GM12878 (cell line): ENCODE measurements around the gene SPTLC2. TPM values are rescaled to one million over a fixed set of nuclear protein-coding genes. Genes with fewer than 3 reads are reported as not detected.
A peak's percentile ranks its signal among the peaks of the same experiment; 100 is the strongest.

ENCODE experiments used
- ATAC-seq: fragments of 200-7000 bp; cut with Tn5 transposase; 3 replicates; pipeline ENCODE4 v1.9.1; 2020; ENCODE audit warnings: mild to moderate bottlenecking, moderate library complexity
- BruUV-seq: library from RNA; stranded (reverse); fragments of 400-500 nt; replicated peaks from 2 replicates; lab custom pipeline; 2021; lab: Mats Ljungman, UMichigan
- CTCF ChIA-PET: fragments of 300-600 bp; sonication (Branson Sonifier 250); formaldehyde crosslinking; extraction: SDS; loops from one replicate; lab custom pipeline; 2021; ENCODE audit warnings: inconsistent platforms; lab: Yijun Ruan, JAX
- POLR2A ChIA-PET: fragments of 350-600 bp; formaldehyde crosslinking; extraction: SDS; loops from one replicate; lab custom pipeline; 2021; ENCODE audit warnings: inconsistent platforms; lab: Charles Lee
- RAD21 ChIA-PET: fragments of 300-600 bp; sonication (Branson Sonifier 250); formaldehyde crosslinking; loops from one replicate; lab custom pipeline; 2023; ENCODE audit warnings: antibody characterized with exemption; ENCODE audit not compliant: unreplicated experiment; lab: Charles Lee
- SMC1A ChIA-PET: fragments of 300-600 bp; sonication (Branson Sonifier 250); formaldehyde crosslinking; loops from one replicate; lab custom pipeline; 2023; ENCODE audit not compliant: unreplicated experiment, uncharacterized antibody; lab: Charles Lee
- DNase-seq: peaks from one replicate; pipeline ENCODE4 v3.0.0-alpha.2; 2011; ENCODE audit warnings: low read depth, low spot score
- FAIRE-seq: peaks from 3 replicates; lab custom pipeline; 2011; peaks lifted over from hg19 to GRCh38; lab: Jason Lieb, UNC
- H2AFZ ChIP-seq: 2 replicates; pipeline ENCODE4 v1.6.0; 2011; ENCODE audit warnings: low read depth, low read length, control low read depth; ENCODE audit not compliant: control insufficient read depth
- H3K27ac ChIP-seq: 2 replicates; pipeline ENCODE4 v1.5.1; 2011; ENCODE audit warnings: control low read depth; ENCODE audit not compliant: control insufficient read depth, insufficient read depth
- H3K27me3 ChIP-seq, 2 experiments: replicated peaks in 1 of 2; 2 replicates each; pipeline versions ENCODE4 v1.6.0 to v1.6.1; 2011; ENCODE audit warnings: low read length in 1 of 2; ENCODE audit not compliant: control insufficient read depth in 2 of 2, insufficient read depth in 2 of 2
- H3K36me3 ChIP-seq, 2 experiments: 2 replicates each; pipeline ENCODE4 v1.5.1; 2011; ENCODE audit warnings: low read length in 1 of 2; ENCODE audit not compliant: control insufficient read depth in 2 of 2, insufficient read depth in 2 of 2
- H3K4me1 ChIP-seq: 2 replicates; pipeline ENCODE4 v1.6.1; 2011; ENCODE audit warnings: mild to moderate bottlenecking, low read length, moderate library complexity, mixed read lengths; ENCODE audit not compliant: control insufficient read depth, insufficient read depth
- H3K4me2 ChIP-seq: 2 replicates; pipeline ENCODE4 v1.6.0; 2011; ENCODE audit warnings: control low read depth; ENCODE audit not compliant: control insufficient read depth, insufficient read depth
- H3K4me3 ChIP-seq: fragments of 200-600 bp; sonication (generic); 2 replicates; pipeline ENCODE4 v1.5.1; 2016
- H3K79me2 ChIP-seq: 2 replicates; pipeline ENCODE4 v1.6.0; 2011; ENCODE audit warnings: low read length; ENCODE audit not compliant: control insufficient read depth, insufficient read depth
- H3K9ac ChIP-seq: 2 replicates; pipeline ENCODE4 v1.8.0; 2011; ENCODE audit warnings: low read length, control low read depth, mixed read lengths; ENCODE audit not compliant: control insufficient read depth, insufficient read depth
- H3K9me3 ChIP-seq: replicated peaks from 3 replicates; pipeline ENCODE4 v1.5.1; 2011; ENCODE audit warnings: mild to moderate bottlenecking, low read length; ENCODE audit not compliant: control insufficient read depth, insufficient read depth
- H4K20me1 ChIP-seq: 2 replicates; pipeline ENCODE4 v1.6.0; 2011; ENCODE audit not compliant: control insufficient read depth, insufficient read depth
- BHLHE40 ChIP-seq, 2 experiments: fragments of 450-650 bp in 1 of 2; IDR thresholded peaks; 2 replicates each; pipeline ENCODE4 v1.6.1; 2011 to 2017; ENCODE audit warnings: low read depth in 2 of 2, borderline replicate concordance in 1 of 2, improper control_type of control experiment in 1 of 2, low read length in 1 of 2, mild to moderate bottlenecking in 1 of 2
- KDM1A ChIP-seq: fragments of 200-600 bp; sonication (generic); IDR thresholded peaks from 2 replicates; pipeline ENCODE4 v1.6.1; 2016; ENCODE audit warnings: borderline replicate concordance
- MYB ChIP-seq: fragments of 150-350 bp; IDR thresholded peaks from 2 replicates; pipeline ENCODE4 v1.6.1; 2014; ENCODE audit warnings: mild to moderate bottlenecking, low read depth, low read length, borderline replicate concordance
- MYC ChIP-seq: IDR thresholded peaks from 2 replicates; pipeline ENCODE4 v1.6.1; 2011; ENCODE audit warnings: mild to moderate bottlenecking, low read length, moderate library complexity, inconsistent platforms; ENCODE audit not compliant: insufficient read depth, insufficient replicate concordance, insufficient read length, severe bottlenecking
- NRF1 ChIP-seq: conservative IDR thresholded peaks from 2 replicates; pipeline ENCODE4 v1.6.1; 2011; ENCODE audit warnings: mild to moderate bottlenecking, low read depth, low read length, improper control_type of control experiment
- RCOR1 ChIP-seq: conservative IDR thresholded peaks from 2 replicates; pipeline ENCODE4 v1.6.1; 2012; ENCODE audit warnings: low read depth, low read length, improper control_type of control experiment
- RFX5 ChIP-seq: IDR thresholded peaks from 2 replicates; pipeline ENCODE4 v1.6.1; 2011; ENCODE audit warnings: low read depth, low read length, improper control_type of control experiment
- SMARCA5 ChIP-seq: fragments of 450-650 bp; IDR thresholded peaks from 2 replicates; pipeline ENCODE4 v1.6.1; 2017; ENCODE audit warnings: mild to moderate bottlenecking
- SMC3 ChIP-seq: IDR thresholded peaks from 2 replicates; pipeline ENCODE4 v1.6.1; 2011; ENCODE audit warnings: low read length, improper control_type of control experiment, borderline replicate concordance
- STAT3 ChIP-seq: IDR thresholded peaks from 2 replicates; pipeline ENCODE4 v1.6.1; 2011; ENCODE audit warnings: low read depth, low read length, improper control_type of control experiment
- WRNIP1 ChIP-seq: IDR thresholded peaks from 2 replicates; pipeline ENCODE4 v1.6.1; 2011; ENCODE audit warnings: low read depth, low read length, improper control_type of control experiment, borderline replicate concordance
- WGBS: methylation state at CpG from one replicate; pipeline ENCODE4 v1.1.6; 2016; ENCODE audit warnings: low lambda C conversion rate; ENCODE audit not compliant: insufficient replicate concordance, insufficient coverage; ENCODE audit errors: missing lambda C conversion rate; 5-methylcytosine and 5-hydroxymethylcytosine counted together
- in situ Hi-C: fragments of 300-500 bp; cut with MboI; formaldehyde crosslinking; loops from 9 replicates; pipeline ENCODE4 v1.14.3; 2018; ENCODE audit warnings: mixed read lengths
- intact Hi-C: fragments of 100-400 bp; cut with micrococcal nuclease; formaldehyde crosslinking; loops from one replicate; pipeline ENCODE4 v1.14.2; 2022; ENCODE audit not compliant: unreplicated experiment
- polyA plus RNA-seq, 11 experiments: library from polyadenylated mRNA; depleted of rRNA in 4 of 11; unstranded in 6 of 11; stranded (reverse) in 5 of 11; fragments of >200 nt; fragmentation: Nextera tagmentation in 4 of 11; fragmentation: Illumina TruSeq in 1 of 11; extraction: Ambion mirVana in 4 of 11; extraction: Trizol in 1 of 11; gene quantifications; 1 replicate in 1 of 11; 2 replicates in 10 of 11; pipeline versions ENCODE4 v1.2.1 to v1.2.3, GENCODE V29; 2011 to 2016; ENCODE audit warnings: inconsistent platforms in 2 of 11, missing spikeins in 2 of 11, low read depth in 1 of 11
- total RNA-seq, 4 experiments: library from RNA; depleted of rRNA in 3 of 4; stranded (reverse); fragments of >200 nt in 3 of 4; fragmentation: Illumina TruSeq in 1 of 4; extraction: Trizol in 1 of 4; gene quantifications; 2 replicates each; pipeline versions ENCODE4 v1.2.1 to v1.2.3, GENCODE V29; 2013 to 2021
- TF ChIP-seq, protein P1 (sequence below): fragments of 450-650 bp; IDR thresholded peaks from 2 replicates; pipeline ENCODE4 v1.6.1; 2016; ENCODE audit warnings: mild to moderate bottlenecking
- TF ChIP-seq, protein P2 (sequence below): fragments of 450-650 bp; IDR thresholded peaks from 2 replicates; pipeline ENCODE4 v1.6.1; 2018; ENCODE audit warnings: mild to moderate bottlenecking, low read depth, moderate library complexity; ENCODE audit not compliant: partially characterized antibody

The SPTLC2 gene
- total and polyA plus RNA-seq, 10 of the 15 experiments (the other 5 are each of a cell fraction or from before 2014, with no cell fraction given), result 6.9 to 35.1 (median 19.7) TPM

DNA sequence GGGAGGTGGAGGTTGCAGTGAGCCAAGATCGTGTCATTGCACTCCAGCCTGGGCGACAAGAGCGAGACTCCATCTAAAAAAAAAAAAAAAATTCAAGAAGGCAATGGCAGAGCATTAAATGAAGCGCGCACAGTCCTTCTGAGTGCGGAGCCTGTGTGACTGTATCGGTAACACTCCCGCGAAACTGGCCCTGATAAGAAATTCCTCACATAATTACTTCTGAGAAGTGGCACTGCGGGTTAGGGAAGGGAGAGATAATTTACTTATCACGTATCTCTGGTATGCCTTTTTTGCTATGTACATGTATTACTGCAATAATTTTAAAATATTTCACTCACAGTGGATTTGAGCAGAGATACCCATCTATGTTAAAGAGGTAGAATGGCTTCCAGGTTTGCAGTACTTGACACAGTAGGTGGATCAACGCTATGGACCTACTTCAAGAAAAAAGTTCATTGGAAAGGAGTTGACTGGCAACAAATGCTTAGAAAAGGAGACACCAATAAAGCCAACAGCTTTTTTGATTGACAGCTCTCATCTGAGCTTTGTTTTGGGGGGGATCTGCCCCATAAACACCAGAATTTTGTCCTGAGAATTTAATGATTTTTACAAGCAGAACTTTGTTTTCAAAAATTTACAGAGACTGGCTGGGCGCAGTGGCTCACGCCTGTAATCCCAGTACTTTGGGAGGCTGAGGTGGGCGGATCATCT lies 29.2 kb upstream of the SPTLC2 start:
- no peaks in the 10 kb centered on the region for H3K27me3 ChIP-seq
- no peak overlapping the region for H2AFZ ChIP-seq
- no peaks in the 10 kb centered on the region; the same call in 2 of the 3 replicates for H3K9me3 ChIP-seq
- WGBS, result 79% methylated on average over 15 of the region's 15 CpGs
- ATAC-seq (no peak), DNase-seq (no peak), FAIRE-seq (no peak)
- BruUV-seq, result no TSS peak
- H3K4me3 ChIP-seq, result no peak overlapping the region
- H3K4me2 ChIP-seq, result no peak overlapping the region
- peaks cover 13% of the 10 kb centered on the region for H3K4me1 ChIP-seq
- no peak for TF ChIP-seq KDM1A
- TF ChIP-seq BHLHE40 (IDR thresholded peaks at IDR 0.05; ENCODE audit: borderline replicate concordance in 1 of 2, low read depth in 2 of 2, low read length in 1 of 2), result no peak
- TF ChIP-seq, protein P1, sequence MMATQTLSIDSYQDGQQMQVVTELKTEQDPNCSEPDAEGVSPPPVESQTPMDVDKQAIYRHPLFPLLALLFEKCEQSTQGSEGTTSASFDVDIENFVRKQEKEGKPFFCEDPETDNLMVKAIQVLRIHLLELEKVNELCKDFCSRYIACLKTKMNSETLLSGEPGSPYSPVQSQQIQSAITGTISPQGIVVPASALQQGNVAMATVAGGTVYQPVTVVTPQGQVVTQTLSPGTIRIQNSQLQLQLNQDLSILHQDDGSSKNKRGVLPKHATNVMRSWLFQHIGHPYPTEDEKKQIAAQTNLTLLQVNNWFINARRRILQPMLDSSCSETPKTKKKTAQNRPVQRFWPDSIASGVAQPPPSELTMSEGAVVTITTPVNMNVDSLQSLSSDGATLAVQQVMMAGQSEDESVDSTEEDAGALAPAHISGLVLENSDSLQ, result peak; percentile 47
- intact Hi-C loops (no loop called here), in situ Hi-C loops (no loop called here)
- SMC1A ChIA-PET, result interaction anchor here (0.8 kb wide), 1 partner anchor 13 kb away, joined by 3 read pairs; no protein-coding TSS in a partner anchor
- RAD21 ChIA-PET, result no interaction called here
- H3K79me2 ChIP-seq, result no peaks in the 10 kb centered on the region
- H3K36me3 ChIP-seq, result no peaks in the 10 kb centered on the region
- POLR2A ChIA-PET, result no interaction called here
- H3K27ac ChIP-seq, result no peak overlapping the region
- no peak overlapping the region for H3K9ac ChIP-seq
- CTCF ChIA-PET, result no interaction called here
- H4K20me1 ChIP-seq, result no peaks in the 10 kb centered on the region

DNA sequence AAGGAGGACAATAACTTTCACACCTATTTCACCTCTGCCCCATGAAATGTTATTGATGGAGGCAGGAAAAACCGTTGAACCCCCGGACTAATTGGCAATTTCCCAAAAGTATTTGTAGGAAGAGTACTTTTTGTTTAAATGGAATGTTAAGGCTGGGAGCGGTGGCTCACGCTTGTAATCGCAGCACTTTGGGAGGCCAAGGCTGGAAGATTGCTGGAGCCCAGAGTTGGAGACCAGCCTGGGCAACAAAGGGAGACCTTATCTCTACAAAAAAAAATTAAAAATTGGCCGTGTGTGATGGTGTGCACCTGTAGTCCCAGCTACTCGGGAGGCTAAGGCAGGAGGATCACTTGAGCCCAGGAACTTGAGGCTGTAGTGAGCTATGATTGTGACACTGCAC lies 26.0 kb upstream of the SPTLC2 start:
- H3K9me3 ChIP-seq, result no peaks in the 10 kb centered on the region; the same call in 2 of the 3 replicates
- peak overlapping the region; percentile 98 for H2AFZ ChIP-seq
- no TSS peak for BruUV-seq
- H3K4me1 ChIP-seq, result peaks cover 13% of the 10 kb centered on the region
- no peaks in the 10 kb centered on the region for H3K36me3 ChIP-seq
- H3K9ac ChIP-seq, result no peak overlapping the region
- H3K4me3 ChIP-seq, result peak overlapping the region; percentile 62; the same call in 1 of the 2 replicates
- 68% methylated on average over 7 of the region's 7 CpGs for WGBS
- SMC1A ChIA-PET, result no interaction called here
- H4K20me1 ChIP-seq, result no peaks in the 10 kb centered on the region
- TF ChIP-seq MYB (no peak), RFX5 (no peak), MYC (no peak), SMARCA5 (no peak), WRNIP1 (no peak), STAT3 (no peak), NRF1 (no peak), RCOR1 (no peak), SMC3 (no peak)
- TF ChIP-seq, protein P2, sequence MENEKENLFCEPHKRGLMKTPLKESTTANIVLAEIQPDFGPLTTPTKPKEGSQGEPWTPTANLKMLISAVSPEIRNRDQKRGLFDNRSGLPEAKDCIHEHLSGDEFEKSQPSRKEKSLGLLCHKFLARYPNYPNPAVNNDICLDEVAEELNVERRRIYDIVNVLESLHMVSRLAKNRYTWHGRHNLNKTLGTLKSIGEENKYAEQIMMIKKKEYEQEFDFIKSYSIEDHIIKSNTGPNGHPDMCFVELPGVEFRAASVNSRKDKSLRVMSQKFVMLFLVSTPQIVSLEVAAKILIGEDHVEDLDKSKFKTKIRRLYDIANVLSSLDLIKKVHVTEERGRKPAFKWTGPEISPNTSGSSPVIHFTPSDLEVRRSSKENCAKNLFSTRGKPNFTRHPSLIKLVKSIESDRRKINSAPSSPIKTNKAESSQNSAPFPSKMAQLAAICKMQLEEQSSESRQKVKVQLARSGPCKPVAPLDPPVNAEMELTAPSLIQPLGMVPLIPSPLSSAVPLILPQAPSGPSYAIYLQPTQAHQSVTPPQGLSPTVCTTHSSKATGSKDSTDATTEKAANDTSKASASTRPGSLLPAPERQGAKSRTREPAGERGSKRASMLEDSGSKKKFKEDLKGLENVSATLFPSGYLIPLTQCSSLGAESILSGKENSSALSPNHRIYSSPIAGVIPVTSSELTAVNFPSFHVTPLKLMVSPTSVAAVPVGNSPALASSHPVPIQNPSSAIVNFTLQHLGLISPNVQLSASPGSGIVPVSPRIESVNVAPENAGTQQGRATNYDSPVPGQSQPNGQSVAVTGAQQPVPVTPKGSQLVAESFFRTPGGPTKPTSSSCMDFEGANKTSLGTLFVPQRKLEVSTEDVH, result no peak
- RAD21 ChIA-PET, result no interaction called here
- CTCF ChIA-PET, result no interaction called here
- ATAC-seq (no peak), DNase-seq (no peak), FAIRE-seq (no peak)
- intact Hi-C loops, result loop anchor here (1.0 kb wide), 1 partner anchor 29 kb away; no protein-coding TSS in a partner anchor
- H3K27ac ChIP-seq, result no peak overlapping the region
- in situ Hi-C loops, result no loop called here
- POLR2A ChIA-PET, result no interaction called here
- no peaks in the 10 kb centered on the region for H3K79me2 ChIP-seq
- peak overlapping the region; percentile 97 for H3K4me2 ChIP-seq
- H3K27me3 ChIP-seq, result no peaks in the 10 kb centered on the region
